Stomach (tissue), 9 donors: Measurements from ENCODE around the gene GNL3. TPM values are rescaled to one million over a fixed set of nuclear protein-coding genes. Genes with fewer than 3 reads are reported as not detected.
"Not testable (repeated sequence)": the region's sequence is repeated elsewhere in the genome, so short reads cannot be mapped to it uniquely, and the experiment has no call there.

Experiments
- DNase-seq, 2 donors: peaks; one replicate each; pipeline versions ENCODE4 v3.0.0 to v3.0.0-alpha.2; 2013 to 2019
- H3K27ac ChIP-seq, 5 donors: fragments of 200-600 bp in 4 of 5; sonication (generic) in 4 of 5; one replicate each; pipeline ENCODE4 v1.5.1; 2013 to 2019; ENCODE audit warnings: mild to moderate bottlenecking in 1 of 5, moderate library complexity in 1 of 5
- H3K27me3 ChIP-seq, 3 donors: fragments of 200-600 bp; sonication (generic); one replicate each; pipeline ENCODE4 v1.5.1; 2017 to 2019; ENCODE audit warnings: mixed run types in 1 of 3
- H3K36me3 ChIP-seq, 4 donors: fragments of 200-600 bp; sonication (generic); 1 replicate in 3 of 4; 2 replicates in 1 of 4; pipeline ENCODE4 v1.5.1; 2016 to 2019
- H3K4me1 ChIP-seq, 4 donors: fragments of 200-600 bp; sonication (generic); one replicate each; pipeline ENCODE4 v1.5.1; 2016 to 2019
- H3K4me3 ChIP-seq, 4 donors: fragments of 200-600 bp; sonication (generic) in 3 of 4; one replicate each; pipeline ENCODE4 v1.5.1; 2016 to 2019; ENCODE audit warnings: mild to moderate bottlenecking in 1 of 4
- H3K9me3 ChIP-seq, 4 donors: fragments of 200-600 bp; sonication (generic); one replicate each; pipeline ENCODE4 v1.5.1; 2016 to 2019
- EP300 ChIP-seq: sonication (generic); formaldehyde crosslinking; IDR thresholded peaks from one replicate; pipeline ENCODE4 v1.6.1; 2017; ENCODE audit warnings: antibody characterized with exemption
- POLR2A ChIP-seq, 4 donors: fragments of 450-650 bp; IDR thresholded peaks; one replicate each; pipeline ENCODE4 v1.6.1; 2016; ENCODE audit warnings: antibody characterized with exemption in 4 of 4, control low read depth in 2 of 4, mild to moderate bottlenecking in 1 of 4, moderate library complexity in 1 of 4
- POLR2AphosphoS5 ChIP-seq, 3 donors: sonication (generic); formaldehyde crosslinking; IDR thresholded peaks; one replicate each; pipeline ENCODE4 v1.6.1; 2016; ENCODE audit warnings: antibody characterized with exemption in 3 of 3
- WGBS, 5 donors: extraction: QIAGEN DNeasy Blood & Tissue Kit in 3 of 5; methylation state at CpG; one replicate each; pipeline versions ENCODE4 v1.1.5 to v1.1.7; 2013 to 2018; 5-methylcytosine and 5-hydroxymethylcytosine counted together
- intact Hi-C: fragments of 100-400 bp; cut with DNase I; formaldehyde crosslinking; loops from one replicate; pipeline ENCODE4 v1.15.1; 2023; ENCODE audit warnings: low total_unique reads
- polyA plus RNA-seq, 3 donors: library from polyadenylated mRNA; stranded (reverse); fragments of 200-250 nt; gene quantifications; one replicate each; pipeline ENCODE4 v1.2.3, GENCODE V29; 2013
- total RNA-seq, 5 donors: library from RNA; depleted of rRNA; stranded (reverse); fragments of >200 nt; gene quantifications; one replicate each; pipeline versions ENCODE4 v1.1.0 to v1.2.3, GENCODE V29; 2014 to 2016
- TF ChIP-seq, protein P1 (sequence below), 7 experiments: fragments of 450-650 bp in 4 of 7; fragments of 200-600 bp in 3 of 7; sonication (generic) in 3 of 7; IDR thresholded peaks; one replicate each; pipeline ENCODE4 v1.5.1; 2016 to 2019; ENCODE audit warnings: antibody characterized with exemption in 7 of 7, control low read depth in 2 of 7, mild to moderate bottlenecking in 1 of 7
- donor health status: healthy with polysubstance abuse.
- donor health status: Bipolar disorder and iron deficiency.
- donor health status: healthy.

GNL3 gene
- total and polyA plus RNA-seq, 8 donors, result 5.8 to 114 (median 62.2) TPM

DNA sequence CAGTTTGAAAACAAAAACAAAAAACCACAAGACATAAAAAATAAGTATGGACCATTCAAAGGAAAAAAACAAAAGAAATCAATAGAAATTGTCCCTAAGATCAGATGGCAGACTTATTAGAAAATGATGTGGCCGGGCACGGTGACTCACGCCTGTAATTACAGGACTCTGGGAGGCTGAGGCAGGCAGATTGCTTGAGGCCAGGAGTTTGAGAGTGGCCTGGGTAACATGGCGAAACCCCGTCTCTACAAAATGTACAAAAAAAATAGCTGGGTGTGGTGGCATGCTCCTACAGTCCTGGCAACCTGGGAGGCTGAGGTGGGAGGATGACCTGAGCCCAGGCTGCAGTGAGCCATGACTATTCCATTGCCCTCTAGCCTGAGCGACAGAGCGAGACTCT is 36.7 kb downstream of the GNL3 start:
- H3K4me3 ChIP-seq, result no peak overlapping the region
- intact Hi-C loops, result no loop called here
- H3K9me3 ChIP-seq, result peaks cover 0 to 5% (median 0%) of the 10 kb centered on the region in 4 donors
- DNase-seq, result no peak
- WGBS, 5 donors, result 93 to 98% (median 95%) methylated on average over 7 of the region's 7 CpGs
- peaks cover 0 to 26% (median 14%) of the 10 kb centered on the region in 4 donors for H3K36me3 ChIP-seq
- TF ChIP-seq, protein P1, sequence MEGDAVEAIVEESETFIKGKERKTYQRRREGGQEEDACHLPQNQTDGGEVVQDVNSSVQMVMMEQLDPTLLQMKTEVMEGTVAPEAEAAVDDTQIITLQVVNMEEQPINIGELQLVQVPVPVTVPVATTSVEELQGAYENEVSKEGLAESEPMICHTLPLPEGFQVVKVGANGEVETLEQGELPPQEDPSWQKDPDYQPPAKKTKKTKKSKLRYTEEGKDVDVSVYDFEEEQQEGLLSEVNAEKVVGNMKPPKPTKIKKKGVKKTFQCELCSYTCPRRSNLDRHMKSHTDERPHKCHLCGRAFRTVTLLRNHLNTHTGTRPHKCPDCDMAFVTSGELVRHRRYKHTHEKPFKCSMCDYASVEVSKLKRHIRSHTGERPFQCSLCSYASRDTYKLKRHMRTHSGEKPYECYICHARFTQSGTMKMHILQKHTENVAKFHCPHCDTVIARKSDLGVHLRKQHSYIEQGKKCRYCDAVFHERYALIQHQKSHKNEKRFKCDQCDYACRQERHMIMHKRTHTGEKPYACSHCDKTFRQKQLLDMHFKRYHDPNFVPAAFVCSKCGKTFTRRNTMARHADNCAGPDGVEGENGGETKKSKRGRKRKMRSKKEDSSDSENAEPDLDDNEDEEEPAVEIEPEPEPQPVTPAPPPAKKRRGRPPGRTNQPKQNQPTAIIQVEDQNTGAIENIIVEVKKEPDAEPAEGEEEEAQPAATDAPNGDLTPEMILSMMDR (IDR thresholded peaks at IDR 0.05), result no peak
- TF ChIP-seq POLR2A (IDR thresholded peaks at IDR 0.05) (no peak), EP300 (no peak), POLR2AphosphoS5 (IDR thresholded peaks at IDR 0.05) (no peak)
- no peaks in the 10 kb centered on the region for H3K27me3 ChIP-seq
- no peak overlapping the region for H3K27ac ChIP-seq
- H3K4me1 ChIP-seq, result peaks cover 0 to 10% (median 0%) of the 10 kb centered on the region in 4 donors

DNA sequence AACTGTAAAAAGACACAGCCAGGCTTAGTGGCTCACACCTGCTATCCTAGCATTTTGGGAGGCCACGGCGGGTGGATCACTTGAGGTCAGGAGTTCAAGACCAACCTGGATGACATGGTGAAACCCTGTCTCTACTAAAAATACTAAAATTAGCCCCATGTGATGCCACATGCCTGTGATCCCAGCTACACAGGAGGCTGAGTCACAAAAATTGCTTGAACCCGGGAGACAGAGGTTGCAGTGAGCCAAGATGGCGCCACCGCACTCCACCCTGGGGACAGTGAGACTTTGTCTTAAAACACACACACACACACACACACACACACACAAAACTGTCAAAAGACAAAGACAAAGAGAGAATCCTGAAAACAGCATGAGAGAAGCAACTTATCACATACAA is 38.1 kb downstream of the GNL3 start:
- no peak overlapping the region for H3K4me3 ChIP-seq
- peaks cover 0 to 32% (median 16%) of the 10 kb centered on the region in 4 donors for H3K36me3 ChIP-seq
- WGBS, 5 donors, result 93 to 100% (median 93%) methylated on average over 5 of the region's 5 CpGs
- peaks cover 0 to 10% (median 0%) of the 10 kb centered on the region in 4 donors for H3K4me1 ChIP-seq
- DNase-seq, result no peak
- intact Hi-C loops, result no loop called here
- no peak overlapping the region for H3K27ac ChIP-seq
- peaks cover 4 to 18% (median 7%) of the 10 kb centered on the region in 4 donors for H3K9me3 ChIP-seq
- TF ChIP-seq POLR2AphosphoS5 (IDR thresholded peaks at IDR 0.05) (no peak), POLR2A (IDR thresholded peaks at IDR 0.05) (no peak), EP300 (no peak)
- TF ChIP-seq, protein P1 (IDR thresholded peaks at IDR 0.05), result no peak
- H3K27me3 ChIP-seq, result no peaks in the 10 kb centered on the region

DNA sequence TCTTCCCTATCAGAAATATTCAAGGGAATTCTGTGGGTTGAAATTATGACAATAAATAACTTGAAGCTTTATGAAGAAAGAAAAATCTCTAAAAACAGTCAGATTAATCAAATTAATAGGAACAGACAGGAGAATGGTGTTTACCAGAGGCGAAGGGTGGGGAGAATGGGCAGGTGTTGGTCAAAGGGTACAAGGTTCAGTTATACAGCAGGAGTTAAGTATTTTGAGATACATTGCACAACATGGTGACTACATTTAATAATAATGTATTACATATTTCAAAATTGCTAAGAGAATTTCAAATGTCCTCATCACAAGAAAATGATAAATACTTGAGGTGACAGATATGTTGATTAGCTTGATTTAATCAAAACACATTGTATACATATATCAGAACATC is 38.7 kb downstream of the GNL3 start:
- H3K27ac ChIP-seq, result no peak overlapping the region
- intact Hi-C loops, result no loop called here
- no peak overlapping the region for H3K4me3 ChIP-seq
- H3K36me3 ChIP-seq, result peaks cover 0 to 32% (median 19%) of the 10 kb centered on the region in 4 donors
- TF ChIP-seq POLR2A (IDR thresholded peaks at IDR 0.05) (no peak), POLR2AphosphoS5 (IDR thresholded peaks at IDR 0.05) (no peak), EP300 (no peak)
- TF ChIP-seq, protein P1 (IDR thresholded peaks at IDR 0.05), result no peak
- H3K9me3 ChIP-seq, result peaks cover 4 to 23% (median 10%) of the 10 kb centered on the region in 4 donors
- peaks cover 0 to 10% (median 0%) of the 10 kb centered on the region in 4 donors for H3K4me1 ChIP-seq
- H3K27me3 ChIP-seq, result no peaks in the 10 kb centered on the region
- DNase-seq, result no peak
- 87 to 97% (median 95%) methylated on average over 1 of the region's 1 CpG for WGBS, 5 donors

DNA sequence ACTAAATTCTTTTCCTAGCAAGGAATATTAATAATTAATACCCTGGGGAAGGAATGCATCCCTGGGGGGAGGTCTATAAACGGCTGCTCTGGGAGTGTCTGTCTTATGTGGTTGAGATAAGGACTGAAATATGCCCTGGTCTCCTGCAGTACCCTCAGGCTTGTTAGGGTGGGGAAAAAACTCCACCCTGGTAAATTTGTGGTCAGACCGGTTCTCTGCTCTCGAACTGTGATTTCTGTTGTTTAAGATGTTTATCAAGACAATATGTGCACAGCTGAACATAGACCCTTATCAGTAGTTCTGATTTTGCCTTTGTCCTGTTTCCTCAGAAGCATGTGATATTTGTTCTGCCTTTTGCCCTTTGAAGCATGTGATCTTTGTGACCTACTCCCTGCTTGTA is 42.9 kb downstream of the GNL3 start:
- H3K4me1 ChIP-seq, H3K4me3 ChIP-seq, intact Hi-C loops, H3K27me3 ChIP-seq, H3K27ac ChIP-seq, DNase-seq: not testable (repeated sequence)
- Histone ChIP-seq H3K9me3 (peaks cover 4 to 24% (median 15%) of the 10 kb centered on the region in 4 donors), H3K36me3 (peaks cover 13 to 60% (median 55%) of the 10 kb centered on the region in 4 donors)
- WGBS, 5 donors, result 17 to 56% (median 38%) methylated on average over 3 of the region's 3 CpGs

DNA sequence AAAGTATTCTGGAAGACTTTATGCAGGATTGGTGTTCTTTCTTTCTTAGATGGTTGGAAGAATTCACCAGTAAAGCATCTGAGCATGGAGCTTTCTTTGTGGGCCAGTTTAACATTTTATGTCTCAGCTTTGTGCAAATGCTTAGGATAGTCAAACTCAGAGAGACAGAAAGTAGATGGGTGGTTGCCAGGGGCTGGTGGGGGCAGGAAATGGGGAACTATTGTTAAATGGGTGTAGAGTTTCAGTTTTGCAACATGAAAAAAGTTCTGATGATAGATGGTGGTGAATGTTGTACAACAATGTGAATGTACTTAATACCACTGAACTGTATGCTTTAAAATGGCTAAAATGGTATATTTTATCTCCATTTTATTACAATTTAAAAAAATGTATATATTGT is 44.8 kb downstream of the GNL3 start:
- intact Hi-C loops, result no loop called here

More for the DNA sequence above, 44.8 kb downstream of the GNL3 start:
- H3K9me3 ChIP-seq, result peaks cover 4 to 24% (median 15%) of the 10 kb centered on the region in 4 donors
- H3K4me3 ChIP-seq, result no peak overlapping the region
- no peak overlapping the region for H3K27ac ChIP-seq
- H3K4me1 ChIP-seq, result no peaks in the 10 kb centered on the region
- no peak for DNase-seq
- H3K36me3 ChIP-seq, result peaks cover 13 to 80% (median 74%) of the 10 kb centered on the region in 4 donors
- no peak for TF ChIP-seq EP300
- no peak for TF ChIP-seq POLR2A (IDR thresholded peaks at IDR 0.05)
- TF ChIP-seq, protein P1 (IDR thresholded peaks at IDR 0.05), result no peak
- no peak for TF ChIP-seq POLR2AphosphoS5 (IDR thresholded peaks at IDR 0.05)
- no peaks in the 10 kb centered on the region for H3K27me3 ChIP-seq
